GM12875 (cell line): ENCODE results near the gene PRRC2A.
A peak's percentile ranks its signal among the peaks of the same experiment; 100 is the strongest.

ENCODE experiments used
- H3K4me3 ChIP-seq: one replicate; pipeline ENCODE4 v1.5.1; 2011; ENCODE audit warnings: low read depth, low read length, control low read depth
- TF ChIP-seq, protein P1 (sequence below): IDR thresholded peaks from 2 replicates; pipeline ENCODE4 v1.5.1; 2011; ENCODE audit warnings: low read depth, mild to moderate bottlenecking, control low read depth, inconsistent platforms, low read length, moderate library complexity, borderline replicate concordance; ENCODE audit not compliant: insufficient read depth

Gene PRRC2A

DNA sequence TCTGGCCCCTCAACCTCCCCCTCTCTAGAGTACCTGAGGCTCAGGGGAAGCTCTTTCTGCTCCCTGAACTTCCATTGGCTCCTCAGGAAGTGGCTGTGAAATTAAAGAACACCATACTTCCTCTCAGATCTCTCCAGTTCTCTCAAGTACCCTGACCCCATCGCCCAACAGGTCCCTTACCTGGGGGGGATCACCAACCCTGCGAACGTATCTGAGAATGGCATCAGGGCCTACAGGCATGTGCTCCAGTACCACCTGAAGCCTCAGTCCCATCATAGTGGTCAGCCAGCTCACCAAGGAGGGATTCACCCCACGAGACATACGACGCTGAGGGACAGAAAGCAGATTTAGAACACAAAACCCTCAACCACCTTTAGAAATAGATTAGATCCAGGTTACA is 20.1 kb downstream of the PRRC2A start:
- no peak overlapping the region for H3K4me3 ChIP-seq
- TF ChIP-seq, protein P1, sequence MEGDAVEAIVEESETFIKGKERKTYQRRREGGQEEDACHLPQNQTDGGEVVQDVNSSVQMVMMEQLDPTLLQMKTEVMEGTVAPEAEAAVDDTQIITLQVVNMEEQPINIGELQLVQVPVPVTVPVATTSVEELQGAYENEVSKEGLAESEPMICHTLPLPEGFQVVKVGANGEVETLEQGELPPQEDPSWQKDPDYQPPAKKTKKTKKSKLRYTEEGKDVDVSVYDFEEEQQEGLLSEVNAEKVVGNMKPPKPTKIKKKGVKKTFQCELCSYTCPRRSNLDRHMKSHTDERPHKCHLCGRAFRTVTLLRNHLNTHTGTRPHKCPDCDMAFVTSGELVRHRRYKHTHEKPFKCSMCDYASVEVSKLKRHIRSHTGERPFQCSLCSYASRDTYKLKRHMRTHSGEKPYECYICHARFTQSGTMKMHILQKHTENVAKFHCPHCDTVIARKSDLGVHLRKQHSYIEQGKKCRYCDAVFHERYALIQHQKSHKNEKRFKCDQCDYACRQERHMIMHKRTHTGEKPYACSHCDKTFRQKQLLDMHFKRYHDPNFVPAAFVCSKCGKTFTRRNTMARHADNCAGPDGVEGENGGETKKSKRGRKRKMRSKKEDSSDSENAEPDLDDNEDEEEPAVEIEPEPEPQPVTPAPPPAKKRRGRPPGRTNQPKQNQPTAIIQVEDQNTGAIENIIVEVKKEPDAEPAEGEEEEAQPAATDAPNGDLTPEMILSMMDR = no peak

DNA sequence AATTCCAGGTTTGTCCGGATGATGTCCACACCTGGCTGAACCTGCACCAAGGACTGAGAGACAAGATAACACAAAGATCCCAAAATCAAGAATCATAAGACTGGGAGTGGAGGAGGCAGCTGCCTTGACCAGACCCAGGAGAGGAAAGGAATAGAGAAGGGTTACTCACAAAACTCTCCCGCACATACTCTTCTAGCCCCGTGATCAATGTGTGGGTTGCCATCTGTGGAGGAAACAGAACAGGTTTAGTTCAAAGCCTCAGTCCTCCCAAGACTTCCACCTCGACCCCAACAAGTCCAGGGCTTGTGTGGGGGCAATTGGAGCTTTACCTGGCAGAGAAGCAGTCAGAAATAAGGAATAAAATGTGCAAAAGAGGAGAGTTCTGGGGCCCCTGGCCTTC is 20.9 kb downstream of the PRRC2A start:
- no peak overlapping the region for H3K4me3 ChIP-seq
- TF ChIP-seq, protein P1 = no peak

DNA sequence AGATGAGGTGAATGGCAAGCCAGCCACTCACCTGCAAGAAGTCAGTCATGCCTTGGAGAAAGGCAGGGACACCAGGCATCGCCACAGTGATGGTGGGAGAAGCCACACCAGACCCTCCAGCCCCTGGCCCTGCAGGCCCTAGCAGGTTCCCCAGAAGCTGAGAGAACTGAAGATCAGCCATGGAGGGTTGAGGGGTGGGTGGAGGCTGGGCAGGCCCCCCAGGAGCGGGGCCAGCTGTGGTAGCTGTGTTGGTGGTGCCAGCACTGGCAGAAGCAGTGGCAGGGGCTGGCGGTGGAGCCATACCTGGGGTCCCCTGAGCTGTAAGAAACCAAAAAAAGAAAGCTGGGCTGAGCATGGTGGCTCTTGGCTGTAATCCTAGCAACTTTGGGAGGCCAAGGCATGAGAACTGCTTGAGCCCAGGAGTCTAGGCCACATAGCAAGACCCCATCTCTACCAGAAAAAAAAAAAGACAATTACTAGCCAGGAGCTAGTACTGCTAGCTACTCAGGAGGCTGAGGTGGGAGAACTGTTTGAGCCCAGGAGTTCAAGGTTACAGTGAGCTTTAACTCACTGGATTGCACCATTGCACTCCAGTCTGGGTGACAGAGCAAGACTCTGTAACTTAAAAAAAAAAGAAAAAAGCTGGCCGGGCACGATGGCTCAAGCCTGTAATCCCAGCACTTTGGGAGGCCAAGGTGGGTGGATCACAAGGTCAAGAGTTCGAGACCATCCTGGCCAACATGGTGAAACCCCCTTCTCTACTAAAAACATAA is 22.5 kb downstream of the PRRC2A start:
- H3K4me3 ChIP-seq = no peak overlapping the region
- TF ChIP-seq, protein P1 = no peak

DNA sequence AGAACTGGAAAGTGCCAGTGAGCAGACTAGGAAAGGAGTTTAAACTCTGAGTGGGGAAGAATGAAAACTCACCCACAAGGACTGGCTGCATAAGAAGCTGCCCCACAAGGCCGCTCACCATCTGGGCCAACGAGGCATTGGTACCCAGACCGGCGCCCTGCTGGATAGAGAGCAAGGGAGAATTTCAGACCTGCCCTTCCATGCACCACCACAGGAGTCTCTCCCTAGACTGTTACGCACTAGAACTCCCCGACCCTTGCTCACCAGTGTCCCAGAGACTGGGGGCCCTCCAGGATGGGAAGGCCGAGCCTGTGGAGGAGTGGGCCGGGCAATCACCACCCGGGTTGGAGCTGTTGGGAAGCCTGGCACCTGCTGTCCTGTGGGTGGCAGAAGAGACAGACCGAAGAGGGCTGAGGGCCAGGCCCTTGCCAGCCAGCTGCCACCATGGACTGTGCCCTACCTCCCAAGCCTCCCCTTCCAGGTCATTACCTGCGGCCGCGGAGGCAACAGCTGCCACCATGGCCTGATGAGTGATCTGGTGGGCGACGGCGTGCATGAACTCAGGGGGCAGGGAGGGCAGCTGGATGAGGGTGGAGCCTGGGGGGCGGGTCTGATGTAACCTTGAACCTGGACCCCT is 23.4 kb downstream of the PRRC2A start:
- TF ChIP-seq, protein P1 = no peak
- no peak overlapping the region for H3K4me3 ChIP-seq

DNA sequence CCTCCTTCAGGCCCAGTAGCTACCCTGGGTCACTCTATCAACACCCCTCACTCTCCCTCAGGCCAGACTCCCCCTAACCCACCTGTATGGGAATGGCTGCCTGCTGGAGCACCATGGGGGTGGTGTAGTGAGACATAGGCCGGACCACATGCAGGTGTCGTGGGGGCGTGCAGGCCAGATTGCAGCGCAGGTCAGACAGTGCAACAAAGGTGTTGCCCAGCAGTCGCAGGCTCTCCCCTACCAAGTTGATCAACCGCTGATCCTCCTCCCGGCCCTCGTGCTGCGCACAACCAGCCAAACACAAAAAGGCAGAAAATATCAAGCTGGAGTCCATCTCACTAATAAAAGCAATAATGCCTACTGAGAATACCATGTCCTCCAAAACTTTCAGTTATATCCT is 24.8 kb downstream of the PRRC2A start:
- TF ChIP-seq, protein P1 = no peak
- H3K4me3 ChIP-seq = no peak overlapping the region

DNA sequence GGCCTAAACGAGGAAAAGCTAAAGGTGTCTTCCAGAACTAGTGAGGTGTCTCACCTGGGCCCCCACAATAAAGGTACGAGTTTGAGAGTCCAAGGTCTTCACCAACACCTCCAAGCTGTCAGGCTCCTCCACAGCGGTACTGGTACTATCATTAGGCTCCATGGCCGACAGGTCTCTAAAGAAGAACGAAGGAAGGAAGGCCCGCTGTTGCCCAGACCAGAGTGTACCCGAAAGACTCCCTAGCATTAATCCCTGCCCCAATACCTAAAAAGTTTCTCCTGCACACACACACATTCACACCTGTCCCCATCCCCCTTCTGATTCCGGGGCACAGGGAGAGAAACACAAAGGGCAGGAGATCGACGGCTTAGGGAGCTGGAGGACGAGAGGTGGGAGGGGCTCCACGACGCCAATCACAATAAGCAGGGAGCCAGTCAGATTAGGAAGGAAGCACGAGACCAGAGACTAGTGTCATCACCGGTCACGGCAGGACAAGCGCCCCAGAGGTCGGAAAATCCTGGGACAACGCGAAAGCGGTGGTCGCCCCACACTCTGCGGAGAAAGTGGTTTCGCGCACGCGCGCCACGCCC is 31.2 kb downstream of the PRRC2A start:
- TF ChIP-seq, protein P1 = no peak

More for the DNA sequence above, 31.2 kb downstream of the PRRC2A start:
- H3K4me3 ChIP-seq = peak overlapping the region; percentile 50
